ENCODE measurements around the gene SLC12A8.

SLC12A8 gene

GRCh38 chr3:125062904-125063618 lies 149.5 kb downstream of the SLC12A8 start:
- DNase-seq (ENCODE audit: insufficient read length) (no peak), FAIRE-seq (no peak)
- TF ChIP-seq POLR2AphosphoS5 (IDR thresholded peaks at IDR 0.05; ENCODE audit: low read depth, low read length) = no peak
- TF ChIP-seq POLR2A (IDR thresholded peaks at IDR 0.05; ENCODE audit: low read depth, low read length) = no peak
- no peak for TF ChIP-seq TAF1 (IDR thresholded peaks at IDR 0.05; ENCODE audit: borderline replicate concordance, low read depth, low read length)

DNA sequence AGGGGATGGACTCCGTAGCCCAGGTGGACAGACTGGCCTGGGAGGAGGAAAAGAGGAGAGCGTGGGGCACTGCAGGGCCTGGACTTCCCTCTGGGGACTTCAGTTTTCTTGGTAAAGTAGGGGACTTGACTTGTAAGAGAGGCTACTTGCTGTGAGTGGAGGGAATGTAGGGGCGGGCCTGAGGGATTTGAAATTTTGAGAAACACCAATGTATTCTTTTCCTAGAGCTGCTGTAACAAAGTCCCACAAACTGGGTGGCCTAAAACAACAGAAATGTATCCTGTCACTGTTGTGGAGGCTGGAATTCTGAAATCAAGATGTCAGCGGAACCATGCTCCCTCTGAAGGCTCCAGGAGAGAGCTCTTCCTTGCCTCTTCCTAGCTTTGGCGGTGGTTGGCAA lies 150.9 kb downstream of the SLC12A8 start:
- DNase-seq (ENCODE audit: insufficient read length) (no peak), FAIRE-seq (no peak)
- no peak for TF ChIP-seq POLR2AphosphoS5 (IDR thresholded peaks at IDR 0.05; ENCODE audit: low read depth, low read length)
- TF ChIP-seq POLR2A (IDR thresholded peaks at IDR 0.05; ENCODE audit: low read depth, low read length) = no peak
- TF ChIP-seq TAF1 (IDR thresholded peaks at IDR 0.05; ENCODE audit: borderline replicate concordance, low read depth, low read length) = no peak

- TF ChIP-seq TAF1 (IDR thresholded peaks at IDR 0.05; ENCODE audit: borderline replicate concordance, low read depth, low read length) = no peak
- TF ChIP-seq POLR2AphosphoS5 (IDR thresholded peaks at IDR 0.05; ENCODE audit: low read depth, low read length) = no peak
- TF ChIP-seq POLR2A (IDR thresholded peaks at IDR 0.05; ENCODE audit: low read depth, low read length) = no peak
- DNase-seq (ENCODE audit: insufficient read length) (no peak), FAIRE-seq (no peak)
These were observed 151.4 kb downstream of the SLC12A8 start for GRCh38 chr3:125061170-125061569.

- FAIRE-seq (peak; percentile 9), DNase-seq (ENCODE audit: insufficient read length) (no peak)
- no peak for TF ChIP-seq POLR2AphosphoS5 (IDR thresholded peaks at IDR 0.05; ENCODE audit: low read depth, low read length)
- TF ChIP-seq TAF1 (IDR thresholded peaks at IDR 0.05; ENCODE audit: borderline replicate concordance, low read depth, low read length) = no peak
- TF ChIP-seq POLR2A (IDR thresholded peaks at IDR 0.05; ENCODE audit: low read depth, low read length) = no peak
These were observed 152.9 kb downstream of the SLC12A8 start for GRCh38 chr3:125059488-125060245.

DNA sequence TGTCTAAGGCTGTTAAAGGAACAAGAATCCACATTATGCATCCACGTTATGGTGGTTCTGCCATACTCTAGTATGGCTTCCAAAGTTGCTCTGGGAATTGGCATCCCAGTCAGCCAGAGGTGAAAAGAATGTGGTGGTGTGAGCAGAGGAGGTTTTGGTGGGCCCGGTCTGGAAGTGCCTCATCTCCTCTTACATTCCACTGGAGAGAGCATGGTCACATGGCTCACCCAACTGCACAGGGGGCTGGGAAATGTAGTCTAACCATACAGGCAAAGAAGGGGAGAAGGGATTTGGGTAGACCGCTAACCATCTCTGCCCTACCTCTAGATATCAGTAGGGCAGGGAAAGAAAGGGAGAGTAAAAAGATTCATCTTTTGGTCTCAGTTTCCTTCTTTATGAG lies 153.6 kb downstream of the SLC12A8 start:
- DNase-seq (ENCODE audit: insufficient read length) (no peak), FAIRE-seq (no peak)
- TF ChIP-seq POLR2A (IDR thresholded peaks at IDR 0.05; ENCODE audit: low read depth, low read length) (no peak), POLR2AphosphoS5 (IDR thresholded peaks at IDR 0.05; ENCODE audit: low read depth, low read length) (no peak), TAF1 (IDR thresholded peaks at IDR 0.05; ENCODE audit: borderline replicate concordance, low read depth, low read length) (no peak)

DNA sequence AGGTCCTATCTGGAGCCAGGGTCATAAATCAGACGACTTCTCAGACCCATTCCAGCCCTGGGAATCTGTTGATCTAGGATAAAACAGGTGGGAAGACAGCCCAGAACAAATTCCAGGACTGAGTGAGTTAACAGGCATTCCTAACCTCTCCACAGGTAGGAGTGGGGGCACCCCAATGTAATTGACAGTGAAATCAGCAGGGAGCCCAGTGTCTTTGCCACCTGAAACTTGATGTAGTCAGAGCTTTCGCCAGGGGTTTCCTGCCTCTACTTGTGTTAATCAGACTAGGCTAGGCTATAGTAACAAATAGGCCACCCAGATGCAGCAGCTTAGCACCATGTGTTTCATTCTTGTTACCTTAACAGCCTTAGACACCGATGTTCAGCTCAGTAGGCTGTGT lies 154.0 kb downstream of the SLC12A8 start:
- peak; percentile 21 for FAIRE-seq
- no peak for TF ChIP-seq POLR2A (IDR thresholded peaks at IDR 0.05; ENCODE audit: low read depth, low read length)
- TF ChIP-seq TAF1 (IDR thresholded peaks at IDR 0.05; ENCODE audit: borderline replicate concordance, low read depth, low read length) = no peak
- TF ChIP-seq POLR2AphosphoS5 (IDR thresholded peaks at IDR 0.05; ENCODE audit: low read depth, low read length) = no peak
- no peak for DNase-seq (ENCODE audit: insufficient read length)

DNA sequence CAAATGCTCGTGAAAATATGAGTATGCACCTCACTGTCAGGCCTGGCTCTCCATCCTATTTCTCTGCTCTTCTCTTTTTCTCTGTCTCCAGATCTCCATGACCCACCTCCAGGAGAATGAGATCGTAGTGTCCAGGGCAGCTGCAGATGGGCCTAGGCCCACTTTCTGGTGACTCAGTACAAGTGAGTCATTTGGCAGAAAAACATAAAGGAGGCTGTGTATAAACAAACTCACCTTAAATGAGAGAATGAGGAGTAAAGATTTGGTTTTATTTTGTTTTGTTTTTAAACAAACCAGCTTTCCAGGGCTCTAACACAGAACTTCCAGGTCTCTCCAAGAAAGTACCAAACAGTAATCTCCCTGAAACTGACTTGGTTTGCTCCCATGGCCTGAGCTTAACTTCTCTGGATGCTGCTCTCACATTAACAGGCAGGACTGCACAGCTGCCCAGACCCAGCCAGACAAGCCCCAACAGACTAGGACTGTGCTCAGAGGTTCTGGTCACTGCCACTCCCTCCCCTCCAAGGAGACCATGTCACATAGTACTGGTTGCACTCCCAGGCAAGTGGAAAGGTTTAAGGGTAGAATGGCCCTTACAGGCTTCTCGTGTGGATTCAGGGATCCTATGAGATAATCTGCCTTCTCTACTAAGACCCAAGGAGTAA lies 155.2 kb downstream of the SLC12A8 start:
- TF ChIP-seq POLR2AphosphoS5 (IDR thresholded peaks at IDR 0.05; ENCODE audit: low read depth, low read length) = no peak
- TF ChIP-seq TAF1 (IDR thresholded peaks at IDR 0.05; ENCODE audit: borderline replicate concordance, low read depth, low read length) = no peak
- TF ChIP-seq POLR2A (IDR thresholded peaks at IDR 0.05; ENCODE audit: low read depth, low read length) = no peak
- no peak for DNase-seq (ENCODE audit: insufficient read length)
- FAIRE-seq = peak; percentile 21

GRCh38 chr3:125055913-125056745 lies 156.4 kb downstream of the SLC12A8 start, which contains the start of gene HEG1:
TSS of gene HEG1 (minus strand) at chr3:125055997. CDS start at chr3:125055890, 107 bp downstream.
- TF ChIP-seq POLR2AphosphoS5 (IDR thresholded peaks at IDR 0.05; ENCODE audit: low read depth, low read length) (no peak), TAF1 (IDR thresholded peaks at IDR 0.05; ENCODE audit: borderline replicate concordance, low read depth, low read length) (0 out of 2 replicates have a peak, but pooled peaks have one; percentile 27), POLR2A (IDR thresholded peaks at IDR 0.05; ENCODE audit: low read depth, low read length) (no peak)
- peak; percentile 89 for DNase-seq (ENCODE audit: insufficient read length)
- FAIRE-seq = peak; percentile 97

GRCh38 chr3:125055331-125055912 lies 157.1 kb downstream of the SLC12A8 start:
- TF ChIP-seq POLR2AphosphoS5 (IDR thresholded peaks at IDR 0.05; ENCODE audit: low read depth, low read length) (no peak), POLR2A (IDR thresholded peaks at IDR 0.05; ENCODE audit: low read depth, low read length) (no peak), TAF1 (IDR thresholded peaks at IDR 0.05; ENCODE audit: borderline replicate concordance, low read depth, low read length) (no peak)
- no peak for FAIRE-seq
- DNase-seq (ENCODE audit: insufficient read length) = peak; percentile 56

Data from GM12892 (cell line).